NCI-H2081 treated with DMSO at 0.1 percent for 48 hours (cell line): ENCODE measurements around the gene CXCL14.
"Not testable (repeated sequence)": the region's sequence is repeated elsewhere in the genome, so short reads cannot be mapped to it uniquely, and the experiment has no call there.

Source experiments
- DNase-seq: peaks from one replicate; lab custom pipeline; 2025; lab: John Stamatoyannopoulos, UW

CXCL14 gene

GRCh38 chr5:135543001-135543484, 35.7 kb downstream of the CXCL14 start:
- no peak for DNase-seq

GRCh38 chr5:135541807-135542502, 36.8 kb downstream of the CXCL14 start:
- DNase-seq, result no peak

GRCh38 chr5:135539430-135540005, 39.3 kb downstream of the CXCL14 start:
- DNase-seq, result no peak

GRCh38 chr5:135538261-135538660, 40.5 kb downstream of the CXCL14 start:
- DNase-seq, result no peak

GRCh38 chr5:135537745-135538144, 41.0 kb downstream of the CXCL14 start:
- no peak for DNase-seq

GRCh38 chr5:135537271-135537670, 41.5 kb downstream of the CXCL14 start:
- no peak for DNase-seq

GRCh38 chr5:135535820-135536801, 42.7 kb downstream of the CXCL14 start, which contains the start of gene NEUROG1:
TSS of gene NEUROG1 (minus strand) at chr5:135535964. CDS start at chr5:135535690, 274 bp downstream.
- DNase-seq, result no peak

GRCh38 chr5:135535420-135535819, 43.4 kb downstream of the CXCL14 start:
- no peak for DNase-seq

- no peak for DNase-seq
Observed at GRCh38 chr5:135534609-135535419, 44.0 kb downstream of the CXCL14 start.

GRCh38 chr5:135533794-135534193, 45.0 kb downstream of the CXCL14 start:
- DNase-seq, result no peak

- no peak for DNase-seq
Observed at GRCh38 chr5:135533334-135533733, 45.5 kb downstream of the CXCL14 start.

- not testable (repeated sequence) for DNase-seq
Observed at GRCh38 chr5:135529576-135529975, 49.2 kb downstream of the CXCL14 start.

GRCh38 chr5:135526924-135527323, 51.9 kb downstream of the CXCL14 start:
- DNase-seq, result no peak

GRCh38 chr5:135521964-135522363, 56.8 kb downstream of the CXCL14 start:
- no peak for DNase-seq
